Right lobe of liver (tissue), 6 donors: Measurements from ENCODE around the gene SLC13A5. TPM values are rescaled to one million over a fixed set of nuclear protein-coding genes. Genes with fewer than 3 reads are reported as not detected.
"Not testable (repeated sequence)": the region's sequence is repeated elsewhere in the genome, so short reads cannot be mapped to it uniquely, and the experiment has no call there.

Experiments used
- ATAC-seq, 4 donors: fragments of 200-7000 bp; cut with Tn5 transposase; one replicate each; pipeline ENCODE4 v1.9.1; 2020; ENCODE audit warnings: mild to moderate bottlenecking in 4 of 4, moderate library complexity in 4 of 4
- DNase-seq, 3 donors: peaks; one replicate each; pipeline ENCODE4 v3.0.0-alpha.2; 2020
- H3K27ac ChIP-seq, 3 donors: fragments of 200-600 bp; one replicate each; pipeline ENCODE4 v1.8.0; 2022
- H3K27me3 ChIP-seq, 2 donors: fragments of 200-600 bp; one replicate each; pipeline ENCODE4 v1.8.0; 2022
- H3K36me3 ChIP-seq, 4 donors: fragments of 200-600 bp; sonication (generic) in 1 of 4; one replicate each; pipeline versions ENCODE4 v1.5.1 to v1.8.0; 2017 to 2022; ENCODE audit warnings: control low read depth in 1 of 4
- H3K4me1 ChIP-seq, 4 donors: fragments of 200-600 bp; sonication (generic) in 1 of 4; one replicate each; pipeline versions ENCODE4 v1.5.1 to v1.8.0; 2017 to 2022; ENCODE audit warnings: control low read depth in 1 of 4
- H3K4me3 ChIP-seq, 3 donors: fragments of 200-600 bp; one replicate each; pipeline ENCODE4 v1.8.0; 2022
- H3K9me3 ChIP-seq, 4 donors: fragments of 200-600 bp; sonication (generic) in 1 of 4; one replicate each; pipeline versions ENCODE4 v1.5.1 to v1.8.0; 2017 to 2022; ENCODE audit warnings: control low read depth in 1 of 4
- POLR2A ChIP-seq: fragments of 450-650 bp; IDR thresholded peaks from one replicate; pipeline ENCODE4 v1.6.1; 2017; ENCODE audit warnings: antibody characterized with exemption, mild to moderate bottlenecking
- WGBS: methylation state at CpG from one replicate; pipeline ENCODE4 v1.1.6; 2018; ENCODE audit warnings: low coverage, low lambda C conversion rate; ENCODE audit not compliant: insufficient coverage; ENCODE audit errors: missing lambda C conversion rate; 5-methylcytosine and 5-hydroxymethylcytosine counted together
- intact Hi-C, 2 donors: fragments of 100-400 bp; cut with DNase I; formaldehyde crosslinking; loops; one replicate each; pipeline versions ENCODE4 v1.11.2 to v1.14.1; 2022
- total RNA-seq, 6 experiments: library from RNA; depleted of rRNA in 2 of 6; stranded (reverse); fragments of >200 nt in 2 of 6; fragmentation: NEBNext Ultra II Directional in 3 of 6; extraction: Animal tissue kit (Norgen Biotek cat#: 25700) in 3 of 6; gene quantifications; one replicate each; pipeline versions ENCODE4 v1.1.0 to v1.2.4, GENCODE V29; 2016 to 2023
- TF ChIP-seq, protein P1 (sequence below), 4 donors: fragments of 200-600 bp in 3 of 4; fragments of 450-650 bp in 1 of 4; IDR thresholded peaks; one replicate each; pipeline versions ENCODE4 v1.5.1 to v1.8.0; 2016 to 2022; ENCODE audit warnings: antibody characterized with exemption in 4 of 4, mild to moderate bottlenecking in 2 of 4
- donor health status: DM: no; HTN: yes; CAD: no.
- donor health status: DM: no; HTN: no; CAD: no.
- donor health status: DM: no; HTN: no; CAD: no.
- donor health status: DM: no; HTN: yes; CAD: no.
- donor health status: DM: no; HTN: yes; CAD: no.

Gene SLC13A5
- total RNA-seq, 6 experiments from 2014 or later, result 142 to 383 (median 264) TPM

DNA sequence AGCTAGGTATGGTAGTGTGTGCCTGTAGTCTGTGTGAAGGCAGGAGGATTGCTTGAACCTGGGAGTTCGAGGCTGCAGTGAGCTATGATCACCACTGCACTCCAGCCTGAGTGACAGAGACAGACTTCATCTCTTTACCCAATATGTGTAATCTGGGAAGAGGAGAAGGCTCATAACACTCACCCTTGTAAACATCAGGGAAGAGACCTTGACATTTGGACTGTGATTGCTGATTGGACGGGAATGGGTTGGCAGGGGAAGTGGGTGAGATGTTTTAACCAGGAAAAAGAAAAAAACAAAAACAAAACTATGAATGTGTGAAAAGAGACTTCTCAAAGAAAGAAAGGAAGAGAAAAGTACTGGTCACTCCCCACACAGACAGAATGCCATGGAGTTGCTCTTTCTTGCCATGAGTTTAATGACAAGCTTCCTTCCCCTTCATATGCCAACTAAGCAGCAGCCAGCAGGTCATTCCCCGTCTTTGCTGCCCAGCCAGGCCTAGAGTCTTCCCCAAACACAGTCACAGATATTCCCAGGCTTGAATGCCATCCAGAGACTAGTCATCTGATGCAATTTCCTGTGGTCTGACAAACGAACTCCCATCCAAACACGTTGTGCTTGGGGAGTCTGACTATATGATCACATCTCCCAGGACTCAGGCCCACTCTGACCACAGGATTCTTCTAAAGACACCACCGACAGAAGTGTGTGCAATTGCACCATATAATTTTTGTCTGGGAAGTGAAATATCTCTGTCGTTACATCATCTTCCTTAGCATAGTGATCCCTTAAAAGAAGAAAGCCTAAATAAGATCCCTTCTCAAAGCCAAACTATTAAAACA lies 39.1 kb upstream of the SLC13A5 start:
- Histone ChIP-seq H3K27ac (peak overlapping the region; percentile 83 to 89 (median 88)), H3K27me3 (no peaks in the 10 kb centered on the region), H3K36me3 (no peaks in the 10 kb centered on the region), H3K9me3 (no peaks in the 10 kb centered on the region), H3K4me1 (peaks cover 0 to 43% (median 14%) of the 10 kb centered on the region in 4 donors), H3K4me3 (no peak overlapping the region)
- WGBS, result 9% methylated on average over 7 of the region's 7 CpGs
- DNase-seq, result peak; percentile 63 to 72 (median 70)
- ATAC-seq, result peak; percentile 69 to 80 (median 74)
- TF ChIP-seq, protein P1, sequence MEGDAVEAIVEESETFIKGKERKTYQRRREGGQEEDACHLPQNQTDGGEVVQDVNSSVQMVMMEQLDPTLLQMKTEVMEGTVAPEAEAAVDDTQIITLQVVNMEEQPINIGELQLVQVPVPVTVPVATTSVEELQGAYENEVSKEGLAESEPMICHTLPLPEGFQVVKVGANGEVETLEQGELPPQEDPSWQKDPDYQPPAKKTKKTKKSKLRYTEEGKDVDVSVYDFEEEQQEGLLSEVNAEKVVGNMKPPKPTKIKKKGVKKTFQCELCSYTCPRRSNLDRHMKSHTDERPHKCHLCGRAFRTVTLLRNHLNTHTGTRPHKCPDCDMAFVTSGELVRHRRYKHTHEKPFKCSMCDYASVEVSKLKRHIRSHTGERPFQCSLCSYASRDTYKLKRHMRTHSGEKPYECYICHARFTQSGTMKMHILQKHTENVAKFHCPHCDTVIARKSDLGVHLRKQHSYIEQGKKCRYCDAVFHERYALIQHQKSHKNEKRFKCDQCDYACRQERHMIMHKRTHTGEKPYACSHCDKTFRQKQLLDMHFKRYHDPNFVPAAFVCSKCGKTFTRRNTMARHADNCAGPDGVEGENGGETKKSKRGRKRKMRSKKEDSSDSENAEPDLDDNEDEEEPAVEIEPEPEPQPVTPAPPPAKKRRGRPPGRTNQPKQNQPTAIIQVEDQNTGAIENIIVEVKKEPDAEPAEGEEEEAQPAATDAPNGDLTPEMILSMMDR (IDR thresholded peaks at IDR 0.05), result peak in 2 of 4 donors; percentile 7 to 32
- TF ChIP-seq POLR2A, result peak; percentile 83
- intact Hi-C loops, result no loop called here

DNA sequence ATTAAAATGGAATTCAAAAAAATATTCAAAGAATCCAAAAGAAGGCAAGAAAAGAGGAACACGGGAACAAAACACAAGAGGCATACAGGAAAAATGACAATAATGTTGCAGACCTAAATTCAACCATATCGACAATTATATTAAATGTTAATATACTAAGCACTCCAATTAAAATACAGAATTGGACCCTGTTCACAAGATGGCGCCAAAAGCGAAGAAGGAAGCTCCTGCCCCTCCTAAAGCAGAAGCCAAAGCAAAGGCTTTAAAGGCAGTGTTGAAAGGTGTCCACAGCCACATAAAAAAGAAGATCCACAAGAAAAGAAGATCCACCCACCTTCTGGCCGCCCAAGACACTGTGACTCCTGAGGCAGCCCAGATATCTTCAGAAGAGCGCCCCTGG lies 36.4 kb upstream of the SLC13A5 start:
- H3K36me3 ChIP-seq, result no peaks in the 10 kb centered on the region
- no peak overlapping the region for H3K27ac ChIP-seq
- H3K4me1 ChIP-seq, result peaks cover 0 to 30% (median 11%) of the 10 kb centered on the region in 4 donors
- ATAC-seq, result no peak
- H3K4me3 ChIP-seq, result no peak overlapping the region
- WGBS, result 87% methylated on average over 5 of the region's 6 CpGs
- H3K9me3 ChIP-seq, result no peaks in the 10 kb centered on the region
- intact Hi-C loops, result no loop called here
- DNase-seq, result no peak
- H3K27me3 ChIP-seq, result no peaks in the 10 kb centered on the region
- TF ChIP-seq POLR2A, result no peak
- TF ChIP-seq, protein P1 (IDR thresholded peaks at IDR 0.05), result no peak

DNA sequence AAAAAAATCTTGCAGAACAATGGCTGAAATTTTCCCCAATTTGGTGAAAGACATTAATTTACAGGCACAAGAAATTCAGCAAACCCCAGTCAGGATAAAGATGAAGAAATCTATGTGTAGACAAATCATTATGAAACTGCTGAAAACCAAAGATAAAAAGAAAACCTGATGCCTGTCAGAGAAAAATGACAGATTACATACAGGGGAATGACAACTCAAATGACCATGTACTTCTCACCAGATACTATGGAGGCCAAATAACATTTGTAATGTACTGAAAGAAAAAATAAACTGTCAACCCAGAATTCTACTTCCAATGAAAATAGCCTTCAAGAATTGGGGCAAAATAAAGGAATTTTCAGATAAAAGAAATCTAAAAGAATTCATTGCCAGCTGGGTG lies 35.4 kb upstream of the SLC13A5 start:
- Histone ChIP-seq H3K27ac (no peak overlapping the region), H3K4me3 (no peak overlapping the region), H3K4me1 (peaks cover 0 to 27% (median 10%) of the 10 kb centered on the region in 4 donors), H3K36me3 (no peaks in the 10 kb centered on the region), H3K27me3 (no peaks in the 10 kb centered on the region), H3K9me3 (no peaks in the 10 kb centered on the region)
- no peak for TF ChIP-seq POLR2A
- TF ChIP-seq, protein P1 (IDR thresholded peaks at IDR 0.05), result no peak
- ATAC-seq (no peak), DNase-seq (no peak)
- intact Hi-C loops, result no loop called here

DNA sequence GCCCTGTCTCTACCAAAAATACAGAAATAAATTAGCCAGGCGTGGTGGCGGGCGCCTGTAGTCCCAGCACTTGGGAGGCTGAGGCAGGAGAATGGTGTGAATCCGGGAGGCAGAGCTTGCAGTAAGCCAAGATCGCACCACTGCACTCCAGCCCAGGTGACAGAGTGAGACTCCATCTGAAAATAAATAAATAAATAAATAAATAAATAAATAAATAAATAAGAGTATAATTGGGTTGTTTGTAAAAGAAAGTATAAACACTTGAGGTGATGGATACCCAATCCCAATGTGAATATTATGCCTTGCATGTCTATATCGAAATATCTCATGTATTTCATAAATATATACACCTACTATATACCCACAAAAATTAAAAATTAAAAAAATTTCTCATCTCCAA lies 33.5 kb upstream of the SLC13A5 start:
- WGBS, result 79% methylated on average over 4 of the region's 6 CpGs
- H3K36me3 ChIP-seq, intact Hi-C loops, H3K27ac ChIP-seq, H3K4me1 ChIP-seq, H3K27me3 ChIP-seq, DNase-seq, H3K9me3 ChIP-seq, H3K4me3 ChIP-seq, ATAC-seq: not testable (repeated sequence)

DNA sequence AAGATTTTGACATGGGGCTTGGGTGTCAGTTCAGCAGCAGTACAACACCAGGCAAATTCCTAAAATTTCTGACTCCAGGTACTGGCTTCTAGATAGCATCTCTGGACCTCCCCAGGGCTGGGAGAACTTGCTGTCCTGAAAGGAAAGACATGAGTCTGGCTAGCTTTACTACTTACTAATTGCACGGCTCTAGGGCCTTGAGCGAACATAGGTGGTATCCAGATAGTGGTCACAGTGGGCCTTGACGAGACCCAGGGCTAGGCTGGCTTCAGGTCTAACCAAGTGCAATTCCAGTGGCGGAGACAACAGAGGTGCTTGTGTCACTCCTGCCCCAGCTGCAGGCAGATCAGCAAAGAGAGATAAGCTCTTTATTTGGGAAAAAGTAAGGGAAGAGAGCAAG lies 16.4 kb upstream of the SLC13A5 start:
- DNase-seq (no peak), ATAC-seq (no peak)
- Histone ChIP-seq H3K4me1 (no peaks in the 10 kb centered on the region), H3K4me3 (no peak overlapping the region), H3K27me3 (no peaks in the 10 kb centered on the region), H3K27ac (no peak overlapping the region), H3K36me3 (no peaks in the 10 kb centered on the region), H3K9me3 (no peaks in the 10 kb centered on the region)
- WGBS, result 86% methylated on average over 3 of the region's 4 CpGs
- no peak for TF ChIP-seq POLR2A
- TF ChIP-seq, protein P1 (IDR thresholded peaks at IDR 0.05), result no peak
- intact Hi-C loops, result no loop called here
